IPS DF 6.9 (cell line): ENCODE results near the gene RABL2B.
"Not testable (repeated sequence)": the region's sequence is repeated elsewhere in the genome, so short reads cannot be mapped to it uniquely, and the experiment has no call there.

Experiments used
- DNase-seq: peaks from one replicate; pipeline ENCODE4 v3.0.0-alpha.2; 2013; ENCODE audit warnings: low read depth, low spot score
- H3K27ac ChIP-seq: one replicate; pipeline ENCODE4 v1.5.1; 2013; ENCODE audit warnings: low read length, control low read depth
- H3K27me3 ChIP-seq: 2 replicates; pipeline ENCODE4 v1.6.1; 2013; ENCODE audit warnings: mild to moderate bottlenecking, low read length; ENCODE audit not compliant: control insufficient read depth, insufficient read depth
- H3K36me3 ChIP-seq: 2 replicates; pipeline ENCODE4 v1.6.1; 2013; ENCODE audit warnings: low read length; ENCODE audit not compliant: control insufficient read depth, insufficient read depth
- H3K4me1 ChIP-seq: 2 replicates; pipeline ENCODE4 v1.6.1; 2013; ENCODE audit warnings: low read length; ENCODE audit not compliant: control insufficient read depth, insufficient read depth
- H3K4me3 ChIP-seq: 2 replicates; pipeline ENCODE4 v1.5.1; 2013; ENCODE audit warnings: mild to moderate bottlenecking, low read length
- H3K9me3 ChIP-seq: 2 replicates; pipeline ENCODE4 v1.6.1; 2013; ENCODE audit warnings: low read length, inconsistent platforms; ENCODE audit not compliant: control insufficient read depth, insufficient read depth
- WGBS: extraction: QIAGEN DNeasy Blood & Tissue Kit; methylation state at CpG from one replicate; pipeline ENCODE4 v1.1.7; 2013; ENCODE audit warnings: mixed read lengths, missing lambda C conversion rate; ENCODE audit not compliant: insufficient read length, insufficient coverage; 5-methylcytosine and 5-hydroxymethylcytosine counted together

RABL2B gene

GRCh38 chr22:50759597-50760341, 23.7 kb downstream of the RABL2B start:
- H3K27ac ChIP-seq, H3K9me3 ChIP-seq, H3K4me3 ChIP-seq, DNase-seq, H3K27me3 ChIP-seq, H3K4me1 ChIP-seq, H3K36me3 ChIP-seq: not testable (repeated sequence)
- no CpG with 5 or more reads among the region's 10 CpGs for WGBS

GRCh38 chr22:50756949-50757491, 26.4 kb downstream of the RABL2B start:
- H3K9me3 ChIP-seq, H3K27me3 ChIP-seq, DNase-seq, H3K27ac ChIP-seq, H3K36me3 ChIP-seq, H3K4me1 ChIP-seq: not testable (repeated sequence)
- peak overlapping the region; percentile 52; the same call in 1 of the 2 replicates for H3K4me3 ChIP-seq
- no CpG with 5 or more reads among the region's 24 CpGs for WGBS

DNA sequence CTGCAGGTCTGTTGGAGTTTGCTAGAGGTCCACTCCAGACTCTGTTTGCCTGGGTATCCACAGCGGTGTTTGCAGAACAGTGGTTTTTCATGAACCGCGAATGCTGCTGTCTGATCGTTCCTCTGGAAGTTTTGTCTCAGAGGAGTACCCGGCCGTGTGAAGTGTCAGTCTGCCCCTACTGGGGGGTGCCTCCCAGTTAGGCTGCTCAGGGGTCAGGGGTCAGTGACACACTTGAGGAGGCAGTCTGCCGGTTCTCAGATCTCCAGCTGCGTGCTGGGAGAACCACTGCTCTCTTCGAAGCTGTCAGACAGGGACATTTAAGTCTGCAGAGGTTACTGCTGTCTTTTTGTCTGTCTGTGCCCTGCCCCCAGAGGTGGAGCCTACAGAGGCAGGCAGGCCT, 27.0 kb downstream of the RABL2B start:
- H3K4me3 ChIP-seq, H3K36me3 ChIP-seq, H3K27ac ChIP-seq, H3K9me3 ChIP-seq, H3K4me1 ChIP-seq, H3K27me3 ChIP-seq, DNase-seq: not testable (repeated sequence)
- WGBS: no CpG with 5 or more reads among the region's 9 CpGs

DNA sequence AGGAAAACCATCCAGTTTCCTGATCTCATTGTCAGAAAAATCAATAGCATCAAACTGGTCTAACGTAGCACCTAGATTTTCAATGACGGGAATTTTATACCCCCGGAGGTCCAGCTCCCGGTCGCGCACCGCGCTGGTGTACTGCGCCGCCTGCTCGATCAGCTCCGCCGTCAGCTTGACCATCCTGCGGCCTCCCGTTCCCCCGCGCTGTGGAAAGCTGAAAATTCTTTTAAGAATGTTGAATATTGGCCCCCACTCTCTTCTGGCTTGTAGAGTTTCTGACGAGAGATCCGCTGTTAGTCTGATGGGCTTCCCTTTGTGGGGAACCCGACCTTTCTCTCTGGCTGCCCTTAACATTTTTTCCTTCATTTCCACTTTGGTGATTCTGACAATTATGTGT, 28.2 kb downstream of the RABL2B start:
- not testable (repeated sequence) for H3K4me1 ChIP-seq, H3K27me3 ChIP-seq, H3K36me3 ChIP-seq, H3K27ac ChIP-seq, DNase-seq, H3K9me3 ChIP-seq, H3K4me3 ChIP-seq
- no CpG with 5 or more reads among the region's 20 CpGs for WGBS

DNA sequence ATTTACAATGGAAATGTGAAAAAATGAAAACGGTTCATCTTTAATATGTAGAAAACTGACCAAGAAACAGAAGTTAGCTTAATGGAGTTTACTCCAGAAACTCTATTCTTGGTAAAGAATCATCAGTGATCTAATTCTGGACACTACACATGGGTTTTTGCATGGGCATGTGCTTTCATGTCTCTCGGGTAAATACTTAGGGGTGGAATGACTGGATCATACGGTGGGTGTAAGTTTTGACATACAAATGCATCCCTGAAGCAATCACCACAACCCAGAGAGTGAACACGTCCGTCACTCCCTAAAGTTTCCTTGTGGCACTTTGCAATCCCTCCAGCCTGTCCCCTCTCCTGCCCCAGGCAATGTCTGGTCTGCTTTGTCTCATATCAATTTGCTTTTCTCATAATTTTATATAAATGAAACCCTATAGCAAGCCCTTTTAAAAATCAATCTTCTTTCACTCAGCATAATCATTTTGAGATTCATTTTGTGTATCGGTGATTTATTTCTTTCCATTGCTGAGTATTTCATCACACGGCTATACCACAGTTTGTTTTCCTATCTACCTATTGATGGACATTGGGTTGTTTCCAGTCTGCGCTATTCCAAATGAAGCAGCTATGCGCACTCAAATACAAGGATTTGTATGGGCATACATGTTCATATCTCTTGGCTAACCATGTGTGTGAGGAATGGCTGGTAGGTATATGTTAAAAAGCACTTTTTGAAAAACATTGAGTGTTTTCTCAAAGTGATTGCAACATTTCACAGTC, 33.9 kb downstream of the RABL2B start:
- H3K36me3 ChIP-seq, H3K4me3 ChIP-seq, H3K4me1 ChIP-seq, DNase-seq, H3K27me3 ChIP-seq, H3K27ac ChIP-seq, H3K9me3 ChIP-seq: not testable (repeated sequence)
- WGBS: no CpG with 5 or more reads among the region's 9 CpGs

- no CpG with 5 or more reads among the region's 13 CpGs for WGBS
- DNase-seq: not testable (repeated sequence)
Observed at GRCh38 chr22:50748630-50749029, 34.8 kb downstream of the RABL2B start.

DNA sequence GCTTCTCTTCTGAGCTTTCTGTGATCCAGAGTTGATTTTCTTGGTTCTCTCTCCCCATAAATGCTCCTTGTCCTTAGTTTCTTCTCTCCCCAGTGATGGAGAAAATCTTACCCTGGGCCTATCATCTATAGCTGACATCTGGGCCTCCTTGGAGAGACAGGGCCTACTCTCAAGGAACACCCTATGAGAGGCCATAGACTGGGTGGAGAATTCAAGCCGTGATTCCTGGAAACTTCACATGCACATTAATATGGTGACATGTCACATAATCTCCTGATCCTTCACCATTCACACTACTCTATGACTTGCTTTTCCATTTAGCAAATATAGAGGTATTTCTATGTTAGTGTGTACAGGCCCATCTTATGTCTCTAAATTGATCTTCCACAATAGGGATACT, 35.9 kb downstream of the RABL2B start:
- not testable (repeated sequence) for H3K4me1 ChIP-seq, H3K4me3 ChIP-seq, H3K27me3 ChIP-seq, H3K36me3 ChIP-seq, H3K27ac ChIP-seq, H3K9me3 ChIP-seq, DNase-seq
- WGBS: no CpG with 5 or more reads among the region's 1 CpG

More at GRCh38 chr22:50748630-50749029, 34.8 kb downstream of the RABL2B start:
- H3K36me3 ChIP-seq, H3K27ac ChIP-seq, H3K4me1 ChIP-seq, H3K4me3 ChIP-seq, H3K27me3 ChIP-seq, H3K9me3 ChIP-seq: not testable (repeated sequence)

DNA sequence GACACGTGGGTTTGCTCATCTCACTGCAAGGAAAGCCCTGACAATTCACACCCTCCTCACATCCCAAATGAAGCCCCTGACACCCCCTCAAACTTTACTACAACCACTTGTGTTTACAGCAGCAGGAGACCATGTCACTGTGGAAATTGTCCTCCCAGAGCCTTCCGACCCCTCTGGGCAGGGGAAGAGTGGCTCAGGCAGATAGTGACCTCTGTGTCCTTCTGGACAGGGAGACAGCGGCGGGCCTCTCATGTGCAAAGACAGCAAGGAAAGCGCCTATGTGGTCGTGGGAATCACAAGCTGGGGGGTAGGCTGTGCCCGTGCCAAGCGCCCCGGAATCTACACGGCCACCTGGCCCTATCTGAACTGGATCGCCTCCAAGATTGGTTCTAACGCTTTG, 39.0 kb downstream of the RABL2B start:
- not testable (repeated sequence) for DNase-seq, H3K9me3 ChIP-seq, H3K36me3 ChIP-seq, H3K4me1 ChIP-seq, H3K4me3 ChIP-seq, H3K27me3 ChIP-seq, H3K27ac ChIP-seq
- no CpG with 5 or more reads among the region's 12 CpGs for WGBS

DNA sequence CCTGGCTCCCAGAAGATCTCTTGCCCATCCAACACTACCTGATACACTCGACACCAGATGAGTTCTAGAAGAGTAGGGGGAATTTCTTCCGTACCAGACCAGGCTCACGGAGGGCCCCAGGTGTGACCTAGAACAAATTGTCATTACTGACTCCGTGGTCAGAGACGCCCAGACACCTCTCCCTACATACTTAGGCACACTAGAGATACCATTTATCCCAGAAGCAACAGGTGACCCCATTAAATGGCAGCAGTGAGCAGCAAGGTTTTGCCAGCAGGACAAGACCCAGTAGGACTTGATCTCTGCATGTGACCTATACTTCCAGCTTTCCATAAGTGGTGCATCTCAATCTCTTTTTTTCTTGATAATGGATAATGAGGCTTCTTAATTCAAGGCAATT, 42.7 kb downstream of the RABL2B start:
- WGBS: no CpG with 5 or more reads among the region's 5 CpGs
- H3K27ac ChIP-seq, DNase-seq, H3K4me1 ChIP-seq, H3K9me3 ChIP-seq, H3K27me3 ChIP-seq, H3K4me3 ChIP-seq, H3K36me3 ChIP-seq: not testable (repeated sequence)

- no peak overlapping the region for H3K4me3 ChIP-seq
- no peaks in the 10 kb centered on the region for H3K9me3 ChIP-seq
- no peak overlapping the region for H3K27ac ChIP-seq
- no peaks in the 10 kb centered on the region for H3K36me3 ChIP-seq
- DNase-seq: no peak
- no CpG with 5 or more reads among the region's 12 CpGs for WGBS
- H3K4me1 ChIP-seq: no peaks in the 10 kb centered on the region
- peaks cover 2% of the 10 kb centered on the region; the same call in 1 of the 2 replicates for H3K27me3 ChIP-seq
Observed at GRCh38 chr22:50739894-50740293, 43.5 kb downstream of the RABL2B start.
